Measurements from ENCODE around the gene SHB. TPM values are rescaled to one million over a fixed set of nuclear protein-coding genes. Genes with fewer than 3 reads are reported as not detected.
A peak's percentile ranks its signal among the peaks of the same experiment; 100 is the strongest.

Gene SHB
- total RNA-seq, 1 experiment from 2014 or later = 28.7 TPM

GRCh38 chr9:37986771-37987258 lies 82.2 kb downstream of the SHB start:
- ATAC-seq = no peak

GRCh38 chr9:37986001-37986400 lies 83.0 kb downstream of the SHB start:
- H4K20me1 ChIP-seq (ENCODE audit: insufficient read depth) = no peaks in the 10 kb centered on the region
- no peaks in the 10 kb centered on the region for H3K36me3 ChIP-seq (ENCODE audit: control insufficient read depth in 1 of 2, insufficient read depth in 2 of 2, low read length in 2 of 2)
- DNase-seq (ENCODE audit: low read depth, low spot score) (no peak), ATAC-seq (no peak)
- H3K4me2 ChIP-seq (ENCODE audit: low read length) = 0 out of 2 replicates have a peak overlapping the region, but pooled peaks have one; percentile 54
- no peak overlapping the region for H2AFZ ChIP-seq (ENCODE audit: low read depth, low read length, poor library complexity, severe bottlenecking)
- H3K27me3 ChIP-seq (ENCODE audit: insufficient read depth, low read length) = no peaks in the 10 kb centered on the region
- no TSS peak for BruUV-seq (replicated peaks)
- ChIA-PET CTCF (interaction anchor here (1.1 kb wide), 1 partner anchor 22 kb away, joined by 3 read pairs; no protein-coding TSS in a partner anchor), RAD21 (ENCODE audit: low non-redundant PET in 1 of 2, low total read pairs in 2 of 2, uncharacterized antibody in 2 of 2, unreplicated experiment in 2 of 2) (no interaction called here), POLR2A (no interaction called here)
- H3K79me2 ChIP-seq (ENCODE audit: insufficient read depth, low read length) = peaks cover 59% of the 10 kb centered on the region
- H3K4me3 ChIP-seq (replicated peaks in 1 of 2; ENCODE audit: low read depth in 1 of 2, low read length in 2 of 2) = no peak overlapping the region
- H3K4me1 ChIP-seq (ENCODE audit: control insufficient read depth in 1 of 2, insufficient read depth in 2 of 2, low read length in 2 of 2) = peaks cover 25 to 26% of the 10 kb centered on the region in 2 experiments
- no peak overlapping the region for H3K9ac ChIP-seq (ENCODE audit: low read length)
- no peak overlapping the region for H3K27ac ChIP-seq (ENCODE audit: low read depth, low read length)
- H3K9me2 ChIP-seq (ENCODE audit: insufficient read depth) = no peaks in the 10 kb centered on the region
- no peaks in the 10 kb centered on the region for H3K9me3 ChIP-seq (ENCODE audit: control insufficient read depth in 1 of 2, insufficient read depth in 1 of 2, low read depth in 1 of 2, low read length in 2 of 2)
- intact Hi-C loops (cut with micrococcal nuclease) = no loop called here
- TF ChIP-seq ATF3 (IDR thresholded peaks at IDR 0.05) = no peak
- TF ChIP-seq, protein P1, sequence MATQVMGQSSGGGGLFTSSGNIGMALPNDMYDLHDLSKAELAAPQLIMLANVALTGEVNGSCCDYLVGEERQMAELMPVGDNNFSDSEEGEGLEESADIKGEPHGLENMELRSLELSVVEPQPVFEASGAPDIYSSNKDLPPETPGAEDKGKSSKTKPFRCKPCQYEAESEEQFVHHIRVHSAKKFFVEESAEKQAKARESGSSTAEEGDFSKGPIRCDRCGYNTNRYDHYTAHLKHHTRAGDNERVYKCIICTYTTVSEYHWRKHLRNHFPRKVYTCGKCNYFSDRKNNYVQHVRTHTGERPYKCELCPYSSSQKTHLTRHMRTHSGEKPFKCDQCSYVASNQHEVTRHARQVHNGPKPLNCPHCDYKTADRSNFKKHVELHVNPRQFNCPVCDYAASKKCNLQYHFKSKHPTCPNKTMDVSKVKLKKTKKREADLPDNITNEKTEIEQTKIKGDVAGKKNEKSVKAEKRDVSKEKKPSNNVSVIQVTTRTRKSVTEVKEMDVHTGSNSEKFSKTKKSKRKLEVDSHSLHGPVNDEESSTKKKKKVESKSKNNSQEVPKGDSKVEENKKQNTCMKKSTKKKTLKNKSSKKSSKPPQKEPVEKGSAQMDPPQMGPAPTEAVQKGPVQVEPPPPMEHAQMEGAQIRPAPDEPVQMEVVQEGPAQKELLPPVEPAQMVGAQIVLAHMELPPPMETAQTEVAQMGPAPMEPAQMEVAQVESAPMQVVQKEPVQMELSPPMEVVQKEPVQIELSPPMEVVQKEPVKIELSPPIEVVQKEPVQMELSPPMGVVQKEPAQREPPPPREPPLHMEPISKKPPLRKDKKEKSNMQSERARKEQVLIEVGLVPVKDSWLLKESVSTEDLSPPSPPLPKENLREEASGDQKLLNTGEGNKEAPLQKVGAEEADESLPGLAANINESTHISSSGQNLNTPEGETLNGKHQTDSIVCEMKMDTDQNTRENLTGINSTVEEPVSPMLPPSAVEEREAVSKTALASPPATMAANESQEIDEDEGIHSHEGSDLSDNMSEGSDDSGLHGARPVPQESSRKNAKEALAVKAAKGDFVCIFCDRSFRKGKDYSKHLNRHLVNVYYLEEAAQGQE (IDR thresholded peaks at IDR 0.05; ENCODE audit: low read depth) = no peak

More at GRCh38 chr9:37986771-37987258, 82.2 kb downstream of the SHB start:
- H3K4me3 ChIP-seq (replicated peaks in 1 of 2; ENCODE audit: low read depth in 1 of 2, low read length in 2 of 2) = no peak overlapping the region
- peaks cover 66% of the 10 kb centered on the region for H3K79me2 ChIP-seq (ENCODE audit: insufficient read depth, low read length)
- H2AFZ ChIP-seq (ENCODE audit: low read depth, low read length, poor library complexity, severe bottlenecking) = no peak overlapping the region
- ChIA-PET RAD21 (ENCODE audit: low non-redundant PET in 1 of 2, low total read pairs in 2 of 2, uncharacterized antibody in 2 of 2, unreplicated experiment in 2 of 2) (no interaction called here), POLR2A (interaction anchor here (0.8 kb wide), 1 partner anchor 9 kb away, joined by 3 read pairs; no protein-coding TSS in a partner anchor), CTCF (interaction anchor here (1.1 kb wide), 1 partner anchor 22 kb away, joined by 3 read pairs; no protein-coding TSS in a partner anchor)
- H3K27me3 ChIP-seq (ENCODE audit: insufficient read depth, low read length) = no peaks in the 10 kb centered on the region
- H3K4me1 ChIP-seq (ENCODE audit: control insufficient read depth in 1 of 2, insufficient read depth in 2 of 2, low read length in 2 of 2) = peaks cover 25 to 26% of the 10 kb centered on the region in 2 experiments
- H3K36me3 ChIP-seq (ENCODE audit: control insufficient read depth in 1 of 2, insufficient read depth in 2 of 2, low read length in 2 of 2) = no peaks in the 10 kb centered on the region
- DNase-seq (ENCODE audit: low read depth, low spot score) = no peak
- H3K27ac ChIP-seq (ENCODE audit: low read depth, low read length) = no peak overlapping the region
- H3K9me3 ChIP-seq (ENCODE audit: control insufficient read depth in 1 of 2, insufficient read depth in 1 of 2, low read depth in 1 of 2, low read length in 2 of 2) = no peaks in the 10 kb centered on the region
- H4K20me1 ChIP-seq (ENCODE audit: insufficient read depth) = no peaks in the 10 kb centered on the region
- intact Hi-C loops (cut with micrococcal nuclease) = no loop called here
- H3K4me2 ChIP-seq (ENCODE audit: low read length) = no peak overlapping the region
- BruUV-seq (replicated peaks) = no TSS peak
- H3K9me2 ChIP-seq (ENCODE audit: insufficient read depth) = no peaks in the 10 kb centered on the region
- no peak overlapping the region for H3K9ac ChIP-seq (ENCODE audit: low read length)
- TF ChIP-seq POLR2A (IDR thresholded peaks at IDR 0.05; ENCODE audit: borderline replicate concordance, extremely low read depth, insufficient read depth, insufficient read length) = no peak
- no peak for TF ChIP-seq RAD21 (IDR thresholded peaks at IDR 0.05; ENCODE audit: low read depth)
